ENCODE results near the gene PHRF1. TPM values are rescaled to one million over a fixed set of nuclear protein-coding genes. Genes with fewer than 3 reads are reported as not detected.

The PHRF1 gene
- total RNA-seq, 6 donors from 2014 or later, result 25.7 to 93.2 (median 37.9) TPM

DNA sequence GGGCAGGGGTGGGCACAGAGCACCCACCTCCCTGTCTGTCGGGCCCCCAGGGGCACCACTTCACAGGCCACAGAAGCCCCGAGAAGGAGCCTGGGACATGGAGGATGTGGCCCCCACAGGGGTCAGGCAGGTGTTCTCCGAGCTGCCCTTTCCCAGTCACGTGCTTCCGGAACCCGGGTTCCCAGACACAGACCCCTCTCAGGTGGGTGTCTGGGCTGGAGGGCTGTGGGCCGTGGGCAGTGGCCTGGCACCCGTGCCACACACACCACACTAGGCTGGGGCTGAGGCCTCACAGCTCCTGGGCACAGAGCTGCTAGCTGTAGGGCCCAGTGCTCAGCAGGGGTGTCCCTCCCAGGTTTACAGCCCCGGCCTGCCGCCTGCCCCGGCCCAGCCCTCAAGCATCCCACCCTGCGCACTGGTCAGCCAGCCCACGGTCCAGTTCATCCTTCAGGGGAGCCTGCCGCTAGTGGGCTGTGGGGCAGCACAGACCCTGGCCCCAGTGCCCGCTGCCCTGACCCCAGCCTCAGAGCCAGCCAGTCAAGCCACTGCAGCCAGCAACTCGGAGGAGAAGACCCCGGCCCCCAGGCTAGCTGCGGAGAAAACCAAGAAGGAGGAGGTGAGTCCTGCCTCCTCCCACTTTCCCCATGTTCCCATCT lies 34.0 kb downstream of the PHRF1 start:
- Histone ChIP-seq H3K36me3 (peaks cover 50 to 95% (median 89%) of the 10 kb centered on the region in 4 donors), H3K27ac (no peak overlapping the region), H3K9me3 (no peaks in the 10 kb centered on the region), H3K4me1 (peaks cover 19 to 27% (median 21%) of the 10 kb centered on the region in 4 donors), H3K27me3 (no peaks in the 10 kb centered on the region), H3K4me3 (no peak overlapping the region)
- 94 to 100% methylated on average over 1 to 18 of the region's 18 CpGs for WGBS, 2 donors
- no peak for TF ChIP-seq CTCF (IDR thresholded peaks at IDR 0.05)
- TF ChIP-seq EP300 (IDR thresholded peaks at IDR 0.05), result no peak
- no peak for TF ChIP-seq POLR2A (IDR thresholded peaks at IDR 0.05)
- TF ChIP-seq POLR2AphosphoS5 (IDR thresholded peaks at IDR 0.05), result no peak
- no peak for ATAC-seq (ENCODE audit: low FRiP score in 2 of 2)
- peak in 1 of 2 donors; percentile 73 for DNase-seq

DNA sequence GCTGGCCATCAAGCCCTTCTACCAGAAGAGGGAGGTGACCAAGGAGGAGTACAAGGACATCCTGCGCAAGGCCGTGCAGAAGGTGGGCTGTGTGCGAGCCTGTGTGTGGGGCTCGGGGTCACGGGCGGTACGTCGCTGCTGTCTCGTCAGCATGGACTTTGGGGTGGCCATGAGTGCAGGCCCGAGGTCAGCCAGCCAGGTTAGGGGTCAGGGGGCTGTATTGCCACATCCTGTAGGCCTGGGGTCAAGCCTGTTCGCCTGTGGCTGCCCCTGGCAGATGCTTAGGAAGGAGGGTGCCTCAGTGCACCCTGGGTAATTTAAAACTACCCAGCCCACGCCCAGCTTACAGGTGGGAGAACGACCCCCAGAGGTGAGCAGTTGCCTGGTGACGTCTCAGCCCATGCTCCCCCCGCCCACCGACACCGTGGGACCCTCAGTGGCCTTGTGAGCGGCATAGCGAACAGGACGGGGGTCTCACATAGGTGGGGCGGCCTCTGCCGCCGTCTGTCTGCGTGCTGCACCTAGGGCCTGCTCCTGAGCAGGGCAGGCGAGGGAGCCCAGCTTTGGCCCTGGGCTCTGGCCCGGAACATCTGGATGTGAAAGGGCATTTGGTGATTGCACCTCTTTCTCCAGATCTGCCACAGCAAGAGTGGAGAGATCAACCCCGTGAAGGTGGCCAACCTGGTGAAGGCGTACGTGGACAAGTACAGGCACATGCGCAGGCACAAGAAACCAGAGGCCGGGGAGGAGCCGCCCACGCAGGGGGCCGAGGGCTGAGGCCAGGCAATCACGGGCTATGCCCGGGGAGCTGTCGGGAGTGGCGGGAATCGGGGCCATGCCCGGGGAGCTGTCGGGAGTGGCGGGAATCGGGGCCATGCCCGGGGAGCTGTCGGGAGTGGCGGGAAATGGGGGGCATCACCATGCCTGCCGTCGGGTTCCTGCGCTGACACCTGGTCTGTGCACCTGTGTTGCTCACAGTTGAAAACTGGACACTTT lies 35.0 kb downstream of the PHRF1 start:
- Histone ChIP-seq H3K27ac (no peak overlapping the region), H3K4me1 (peaks cover 22 to 33% (median 25%) of the 10 kb centered on the region in 4 donors), H3K9me3 (no peaks in the 10 kb centered on the region), H3K36me3 (peaks cover 45 to 85% (median 79%) of the 10 kb centered on the region in 4 donors), H3K4me3 (no peak overlapping the region), H3K27me3 (no peaks in the 10 kb centered on the region)
- ATAC-seq (ENCODE audit: low FRiP score in 2 of 2), result no peak
- DNase-seq, result peak in 1 of 2 donors; percentile 84
- 91 to 94% methylated on average over 24 to 49 of the region's 49 CpGs for WGBS, 2 donors
- no peak for TF ChIP-seq CTCF (IDR thresholded peaks at IDR 0.05)
- no peak for TF ChIP-seq POLR2A (IDR thresholded peaks at IDR 0.05)
- TF ChIP-seq POLR2AphosphoS5 (IDR thresholded peaks at IDR 0.05), result no peak
- no peak for TF ChIP-seq EP300 (IDR thresholded peaks at IDR 0.05)

DNA sequence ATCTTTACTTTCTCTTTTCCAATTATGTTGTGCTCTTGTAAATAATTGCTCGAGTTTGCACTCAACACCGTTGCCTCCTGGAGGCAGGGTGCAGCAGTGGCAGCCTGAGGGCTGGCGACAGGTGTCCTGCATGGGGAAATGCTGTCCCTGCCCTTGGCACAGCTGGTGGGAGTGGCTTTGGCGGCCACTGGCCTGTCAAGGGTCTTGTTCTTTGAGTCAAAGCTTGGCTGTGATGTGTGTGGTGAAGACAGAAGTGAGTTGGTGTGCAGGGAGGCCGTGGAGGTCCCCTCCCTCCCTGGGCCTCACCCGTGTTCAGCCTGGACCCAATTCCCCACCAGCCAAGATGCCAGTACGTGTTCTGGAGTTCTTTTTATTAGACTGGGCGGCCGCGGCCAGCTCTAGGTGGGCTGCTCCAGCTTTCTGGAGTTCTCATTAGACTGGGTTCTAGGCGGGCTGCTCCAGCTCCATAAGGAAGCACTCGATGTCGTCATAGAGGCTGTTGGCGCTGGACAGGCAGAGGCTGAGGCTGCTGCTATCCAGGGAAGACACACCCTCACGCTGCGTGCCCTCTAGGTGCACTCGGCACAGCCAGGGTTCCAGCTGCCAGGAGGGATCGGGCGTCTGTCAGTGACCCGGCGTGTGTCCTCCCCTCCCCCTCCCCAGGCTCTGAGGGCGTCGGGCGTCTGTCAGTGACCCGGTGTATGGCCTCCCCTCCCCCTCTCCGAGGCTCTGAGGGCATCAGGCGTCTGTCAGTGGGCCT lies 36.1 kb downstream of the PHRF1 start:
- peaks cover 25 to 39% (median 31%) of the 10 kb centered on the region in 4 donors for H3K4me1 ChIP-seq
- peak overlapping the region; percentile 48 to 98 (median 76) for H3K27ac ChIP-seq
- WGBS, 2 donors, result 62 to 72% methylated on average over 7 to 26 of the region's 27 CpGs
- no peaks in the 10 kb centered on the region for H3K27me3 ChIP-seq
- no peak overlapping the region for H3K4me3 ChIP-seq
- H3K36me3 ChIP-seq, result peaks cover 34 to 74% (median 68%) of the 10 kb centered on the region in 4 donors
- ATAC-seq (ENCODE audit: low FRiP score in 2 of 2), result no peak
- TF ChIP-seq EP300 (IDR thresholded peaks at IDR 0.05) (no peak), CTCF (IDR thresholded peaks at IDR 0.05) (peak in 2 of 6 experiments; percentile 14 to 22), POLR2A (IDR thresholded peaks at IDR 0.05) (no peak), POLR2AphosphoS5 (IDR thresholded peaks at IDR 0.05) (no peak)
- peak in 1 of 2 donors; percentile 74 for DNase-seq
- H3K9me3 ChIP-seq, result no peaks in the 10 kb centered on the region

- no peak overlapping the region for H3K4me3 ChIP-seq
- ATAC-seq (ENCODE audit: low FRiP score in 2 of 2), result no peak
- TF ChIP-seq POLR2AphosphoS5 (IDR thresholded peaks at IDR 0.05) (no peak), CTCF (IDR thresholded peaks at IDR 0.05) (no peak), POLR2A (IDR thresholded peaks at IDR 0.05) (no peak), EP300 (IDR thresholded peaks at IDR 0.05) (no peak)
- H3K27me3 ChIP-seq, result no peaks in the 10 kb centered on the region
- no peaks in the 10 kb centered on the region for H3K9me3 ChIP-seq
- peaks cover 25 to 39% (median 31%) of the 10 kb centered on the region in 4 donors for H3K4me1 ChIP-seq
- H3K27ac ChIP-seq, result peak overlapping the region; percentile 48 to 98 (median 76)
- H3K36me3 ChIP-seq, result peaks cover 29 to 69% (median 63%) of the 10 kb centered on the region in 4 donors
- WGBS, 2 donors, result 95 to 96% methylated on average over 10 of the region's 10 CpGs
- no peak for DNase-seq
These were observed 36.7 kb downstream of the PHRF1 start for GRCh38 chr11:612961-613300.

Measured in upper lobe of left lung (tissue), 6 donors.